ENCODE data around the gene POLG2. TPM values are rescaled to one million over a fixed set of nuclear protein-coding genes. Genes with fewer than 3 reads are reported as not detected.

The POLG2 gene
- total RNA-seq, 1 donor: 12.5 TPM

DNA sequence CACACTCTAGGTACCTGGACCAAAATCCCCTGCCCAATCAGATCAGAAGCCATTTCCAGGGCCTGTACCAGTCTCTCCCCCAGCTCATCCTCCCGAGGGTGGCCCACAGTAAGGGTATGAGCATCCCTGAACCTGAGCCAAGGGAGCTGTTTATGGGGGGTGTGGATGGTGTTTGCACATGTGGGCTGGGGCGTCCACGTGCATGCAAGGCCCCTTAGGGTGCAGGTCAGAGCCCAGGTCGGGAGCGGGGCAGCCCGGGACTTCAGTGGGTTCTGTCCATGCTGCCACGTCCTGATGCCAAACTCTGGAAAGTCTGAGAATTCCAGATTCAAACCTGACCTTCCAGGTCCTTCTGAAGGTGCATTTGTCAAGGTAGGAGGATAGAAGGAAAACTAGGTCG lies 38.1 kb downstream of the POLG2 start:
- no peak for DNase-seq (ENCODE audit: low read depth)
- H3K4me3 ChIP-seq (ENCODE audit: low read depth, low read length): no peak overlapping the region
- TF ChIP-seq, protein P1, sequence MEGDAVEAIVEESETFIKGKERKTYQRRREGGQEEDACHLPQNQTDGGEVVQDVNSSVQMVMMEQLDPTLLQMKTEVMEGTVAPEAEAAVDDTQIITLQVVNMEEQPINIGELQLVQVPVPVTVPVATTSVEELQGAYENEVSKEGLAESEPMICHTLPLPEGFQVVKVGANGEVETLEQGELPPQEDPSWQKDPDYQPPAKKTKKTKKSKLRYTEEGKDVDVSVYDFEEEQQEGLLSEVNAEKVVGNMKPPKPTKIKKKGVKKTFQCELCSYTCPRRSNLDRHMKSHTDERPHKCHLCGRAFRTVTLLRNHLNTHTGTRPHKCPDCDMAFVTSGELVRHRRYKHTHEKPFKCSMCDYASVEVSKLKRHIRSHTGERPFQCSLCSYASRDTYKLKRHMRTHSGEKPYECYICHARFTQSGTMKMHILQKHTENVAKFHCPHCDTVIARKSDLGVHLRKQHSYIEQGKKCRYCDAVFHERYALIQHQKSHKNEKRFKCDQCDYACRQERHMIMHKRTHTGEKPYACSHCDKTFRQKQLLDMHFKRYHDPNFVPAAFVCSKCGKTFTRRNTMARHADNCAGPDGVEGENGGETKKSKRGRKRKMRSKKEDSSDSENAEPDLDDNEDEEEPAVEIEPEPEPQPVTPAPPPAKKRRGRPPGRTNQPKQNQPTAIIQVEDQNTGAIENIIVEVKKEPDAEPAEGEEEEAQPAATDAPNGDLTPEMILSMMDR (IDR thresholded peaks at IDR 0.05; ENCODE audit: insufficient read depth, low read depth, low read length): no peak

- peak; percentile 60 for DNase-seq (ENCODE audit: low read depth)
- H3K4me3 ChIP-seq (ENCODE audit: low read depth, low read length): no peak overlapping the region
- TF ChIP-seq, protein P1 (IDR thresholded peaks at IDR 0.05; ENCODE audit: insufficient read depth, low read depth, low read length): no peak
These were observed 39.7 kb downstream of the POLG2 start for GRCh38 chr17:64457156-64457555.

GRCh38 chr17:64455993-64456885 lies 40.6 kb downstream of the POLG2 start:
- no peak for DNase-seq (ENCODE audit: low read depth)
- no peak overlapping the region for H3K4me3 ChIP-seq (ENCODE audit: low read depth, low read length)
- TF ChIP-seq, protein P1 (IDR thresholded peaks at IDR 0.05; ENCODE audit: insufficient read depth, low read depth, low read length): no peak

GRCh38 chr17:64449545-64449944 lies 47.3 kb downstream of the POLG2 start:
- peak overlapping the region; percentile 4 for H3K4me3 ChIP-seq (ENCODE audit: low read depth, low read length)
- DNase-seq (ENCODE audit: low read depth): peak; percentile 43
- TF ChIP-seq, protein P1 (IDR thresholded peaks at IDR 0.05; ENCODE audit: insufficient read depth, low read depth, low read length): no peak

- H3K4me3 ChIP-seq (ENCODE audit: low read depth, low read length): peak within 1 kb of the TSS; percentile 7
- TF ChIP-seq, protein P1 (IDR thresholded peaks at IDR 0.05; ENCODE audit: insufficient read depth, low read depth, low read length): no peak
- DNase-seq (ENCODE audit: low read depth): peak; percentile 87
These were observed 48.0 kb downstream of the POLG2 start, which contains the start of gene MILR1 for GRCh38 chr17:64448665-64449512. TSS of gene MILR1 (plus strand) at chr17:64449115. CDS start at chr17:64449169, 54 bp downstream.

GRCh38 chr17:64447526-64447925 lies 49.3 kb downstream of the POLG2 start:
- no peak for DNase-seq (ENCODE audit: low read depth)

More at GRCh38 chr17:64447526-64447925, 49.3 kb downstream of the POLG2 start:
- TF ChIP-seq, protein P1 (IDR thresholded peaks at IDR 0.05; ENCODE audit: insufficient read depth, low read depth, low read length): no peak
- no peak overlapping the region for H3K4me3 ChIP-seq (ENCODE audit: low read depth, low read length)
